ENCODE measurements around the gene ASMTL. TPM values are rescaled to one million over a fixed set of nuclear protein-coding genes. Genes with fewer than 3 reads are reported as not detected.

Gene ASMTL
- total and polyA plus RNA-seq, 2 experiments from 2014 or later: 15.7 to 36.2 TPM

GRCh38 chrX:1361275-1361674 is 91.4 kb downstream of the ASMTL start:
- in situ Hi-C loops (cut with MboI): no loop called here
- no peak overlapping the region for H3K9ac ChIP-seq
- TF ChIP-seq EZH2 (IDR thresholded peaks at IDR 0.05; ENCODE audit: insufficient read depth, poor library complexity, severe bottlenecking): no peak
- TF ChIP-seq EZH2phosphoT487 (IDR thresholded peaks at IDR 0.05; ENCODE audit: insufficient read depth, low read depth): no peak
- no peaks in the 10 kb centered on the region for H3K36me3 ChIP-seq (ENCODE audit: low read depth)
- DNase-seq: no peak
- no peaks in the 10 kb centered on the region for H3K9me2 ChIP-seq (ENCODE audit: insufficient read depth)
- no peaks in the 10 kb centered on the region for H3K9me3 ChIP-seq (ENCODE audit: low read depth)
- H3K4me1 ChIP-seq (ENCODE audit: insufficient read depth): no peaks in the 10 kb centered on the region
- H3K79me2 ChIP-seq (ENCODE audit: insufficient read depth): no peaks in the 10 kb centered on the region
- H3F3A ChIP-seq (ENCODE audit: insufficient read depth): no peaks in the 10 kb centered on the region
- H3K27ac ChIP-seq: no peak overlapping the region
- no peak overlapping the region for H3K4me3 ChIP-seq
- H2AFZ ChIP-seq: no peak overlapping the region
- 56 to 60% methylated on average over 12 of the region's 12 CpGs for WGBS, 2 experiments (ENCODE audit: low coverage in 1 of 2, low lambda C conversion rate in 2 of 2, missing lambda C conversion rate in 2 of 2)
- no peaks in the 10 kb centered on the region for H3K27me3 ChIP-seq (replicated peaks; ENCODE audit: insufficient read depth)
- no peaks in the 10 kb centered on the region for H4K20me1 ChIP-seq (ENCODE audit: insufficient read depth)
- no peak overlapping the region for H3K4me2 ChIP-seq (ENCODE audit: unreplicated experiment)

- Histone ChIP-seq H3K9me2 (ENCODE audit: insufficient read depth) (no peaks in the 10 kb centered on the region), H3K4me2 (ENCODE audit: unreplicated experiment) (no peak overlapping the region), H3K27me3 (replicated peaks; ENCODE audit: insufficient read depth) (no peaks in the 10 kb centered on the region), H3K9me3 (ENCODE audit: low read depth) (no peaks in the 10 kb centered on the region), H3K4me3 (no peak overlapping the region), H3K9ac (no peak overlapping the region), H4K20me1 (ENCODE audit: insufficient read depth) (no peaks in the 10 kb centered on the region), H3F3A (ENCODE audit: insufficient read depth) (no peaks in the 10 kb centered on the region), H3K4me1 (ENCODE audit: insufficient read depth) (no peaks in the 10 kb centered on the region), H3K36me3 (ENCODE audit: low read depth) (no peaks in the 10 kb centered on the region), H2AFZ (no peak overlapping the region), H3K27ac (no peak overlapping the region), H3K79me2 (ENCODE audit: insufficient read depth) (no peaks in the 10 kb centered on the region)
- no peak for DNase-seq
- in situ Hi-C loops (cut with MboI): no loop called here
- 69 to 86% methylated on average over 1 to 2 of the region's 2 CpGs for WGBS, 2 experiments (ENCODE audit: low coverage in 1 of 2, low lambda C conversion rate in 2 of 2, missing lambda C conversion rate in 2 of 2)
- no peak for TF ChIP-seq EZH2phosphoT487 (IDR thresholded peaks at IDR 0.05; ENCODE audit: insufficient read depth, low read depth)
- TF ChIP-seq EZH2 (IDR thresholded peaks at IDR 0.05; ENCODE audit: insufficient read depth, poor library complexity, severe bottlenecking): no peak
These were observed 92.5 kb downstream of the ASMTL start for GRCh38 chrX:1360171-1360570.

GRCh38 chrX:1359477-1359873 is 93.2 kb downstream of the ASMTL start:
- H3K79me2 ChIP-seq (ENCODE audit: insufficient read depth): no peaks in the 10 kb centered on the region
- no peaks in the 10 kb centered on the region for H3K4me1 ChIP-seq (ENCODE audit: insufficient read depth)
- no peaks in the 10 kb centered on the region for H3K9me3 ChIP-seq (ENCODE audit: low read depth)
- in situ Hi-C loops (cut with MboI): no loop called here
- TF ChIP-seq EZH2 (IDR thresholded peaks at IDR 0.05; ENCODE audit: insufficient read depth, poor library complexity, severe bottlenecking) (no peak), EZH2phosphoT487 (IDR thresholded peaks at IDR 0.05; ENCODE audit: insufficient read depth, low read depth) (no peak)
- H2AFZ ChIP-seq: no peak overlapping the region
- H3K9ac ChIP-seq: no peak overlapping the region
- no peak overlapping the region for H3K4me3 ChIP-seq
- H3K4me2 ChIP-seq (ENCODE audit: unreplicated experiment): no peak overlapping the region
- H3K9me2 ChIP-seq (ENCODE audit: insufficient read depth): no peaks in the 10 kb centered on the region
- H4K20me1 ChIP-seq (ENCODE audit: insufficient read depth): no peaks in the 10 kb centered on the region
- no peaks in the 10 kb centered on the region for H3K36me3 ChIP-seq (ENCODE audit: low read depth)
- no peak for DNase-seq
- H3K27me3 ChIP-seq (replicated peaks; ENCODE audit: insufficient read depth): no peaks in the 10 kb centered on the region
- no peak overlapping the region for H3K27ac ChIP-seq
- no peaks in the 10 kb centered on the region for H3F3A ChIP-seq (ENCODE audit: insufficient read depth)
- WGBS, 2 experiments (ENCODE audit: low coverage in 1 of 2, low lambda C conversion rate in 2 of 2, missing lambda C conversion rate in 2 of 2): 54 to 63% methylated on average over 3 to 4 of the region's 4 CpGs

- no peak for TF ChIP-seq EZH2 (IDR thresholded peaks at IDR 0.05; ENCODE audit: insufficient read depth, poor library complexity, severe bottlenecking)
- no peak for TF ChIP-seq EZH2phosphoT487 (IDR thresholded peaks at IDR 0.05; ENCODE audit: insufficient read depth, low read depth)
- Histone ChIP-seq H4K20me1 (ENCODE audit: insufficient read depth) (no peaks in the 10 kb centered on the region), H3K9ac (no peak overlapping the region), H3K9me3 (ENCODE audit: low read depth) (no peaks in the 10 kb centered on the region), H3K79me2 (ENCODE audit: insufficient read depth) (no peaks in the 10 kb centered on the region), H3K27ac (no peak overlapping the region), H3K4me1 (ENCODE audit: insufficient read depth) (no peaks in the 10 kb centered on the region), H3K9me2 (ENCODE audit: insufficient read depth) (no peaks in the 10 kb centered on the region), H3F3A (ENCODE audit: insufficient read depth) (no peaks in the 10 kb centered on the region), H3K27me3 (replicated peaks; ENCODE audit: insufficient read depth) (no peaks in the 10 kb centered on the region), H2AFZ (no peak overlapping the region), H3K4me2 (ENCODE audit: unreplicated experiment) (no peak overlapping the region), H3K36me3 (ENCODE audit: low read depth) (no peaks in the 10 kb centered on the region), H3K4me3 (no peak overlapping the region)
- WGBS, 2 experiments (ENCODE audit: low coverage in 1 of 2, low lambda C conversion rate in 2 of 2, missing lambda C conversion rate in 2 of 2): 58 to 61% methylated on average over 6 of the region's 6 CpGs
- in situ Hi-C loops (cut with MboI): no loop called here
- DNase-seq: no peak
These were observed 93.8 kb downstream of the ASMTL start for GRCh38 chrX:1358793-1359476.
